ENCODE measurements around the gene SGSH.

SGSH gene

DNA sequence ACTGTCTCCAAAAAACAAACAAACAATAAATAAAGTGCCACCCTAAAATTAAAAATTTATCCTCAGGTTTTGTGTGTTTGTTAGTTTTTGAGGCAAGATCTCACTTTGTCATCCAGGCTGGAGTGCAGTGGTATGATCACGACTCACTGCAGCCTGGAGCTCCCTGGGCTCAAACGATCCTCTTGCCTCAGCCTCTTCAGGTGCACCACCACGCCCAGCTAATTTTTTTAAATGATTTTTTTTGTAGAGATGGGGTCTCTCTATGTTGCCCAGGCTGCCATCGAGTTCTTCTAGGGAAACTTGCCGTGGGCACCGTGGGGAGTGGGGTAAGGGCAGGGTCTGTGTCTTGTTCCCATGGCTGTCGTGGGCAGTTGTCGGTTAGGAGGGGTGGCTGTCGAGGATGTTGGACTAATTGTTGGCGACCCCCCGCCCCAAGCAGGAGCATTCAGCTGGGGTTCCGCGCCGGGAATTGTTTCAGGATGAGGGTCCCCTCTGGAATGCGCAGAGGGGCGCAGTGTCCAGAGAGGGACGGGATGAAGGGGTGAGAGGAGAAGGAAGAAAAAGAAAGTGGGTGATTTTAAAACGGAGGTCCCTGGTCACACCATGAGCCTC is 39.4 kb upstream of the SGSH start:
- TF ChIP-seq, protein P1, sequence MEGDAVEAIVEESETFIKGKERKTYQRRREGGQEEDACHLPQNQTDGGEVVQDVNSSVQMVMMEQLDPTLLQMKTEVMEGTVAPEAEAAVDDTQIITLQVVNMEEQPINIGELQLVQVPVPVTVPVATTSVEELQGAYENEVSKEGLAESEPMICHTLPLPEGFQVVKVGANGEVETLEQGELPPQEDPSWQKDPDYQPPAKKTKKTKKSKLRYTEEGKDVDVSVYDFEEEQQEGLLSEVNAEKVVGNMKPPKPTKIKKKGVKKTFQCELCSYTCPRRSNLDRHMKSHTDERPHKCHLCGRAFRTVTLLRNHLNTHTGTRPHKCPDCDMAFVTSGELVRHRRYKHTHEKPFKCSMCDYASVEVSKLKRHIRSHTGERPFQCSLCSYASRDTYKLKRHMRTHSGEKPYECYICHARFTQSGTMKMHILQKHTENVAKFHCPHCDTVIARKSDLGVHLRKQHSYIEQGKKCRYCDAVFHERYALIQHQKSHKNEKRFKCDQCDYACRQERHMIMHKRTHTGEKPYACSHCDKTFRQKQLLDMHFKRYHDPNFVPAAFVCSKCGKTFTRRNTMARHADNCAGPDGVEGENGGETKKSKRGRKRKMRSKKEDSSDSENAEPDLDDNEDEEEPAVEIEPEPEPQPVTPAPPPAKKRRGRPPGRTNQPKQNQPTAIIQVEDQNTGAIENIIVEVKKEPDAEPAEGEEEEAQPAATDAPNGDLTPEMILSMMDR (IDR thresholded peaks at IDR 0.05) = no peak

DNA sequence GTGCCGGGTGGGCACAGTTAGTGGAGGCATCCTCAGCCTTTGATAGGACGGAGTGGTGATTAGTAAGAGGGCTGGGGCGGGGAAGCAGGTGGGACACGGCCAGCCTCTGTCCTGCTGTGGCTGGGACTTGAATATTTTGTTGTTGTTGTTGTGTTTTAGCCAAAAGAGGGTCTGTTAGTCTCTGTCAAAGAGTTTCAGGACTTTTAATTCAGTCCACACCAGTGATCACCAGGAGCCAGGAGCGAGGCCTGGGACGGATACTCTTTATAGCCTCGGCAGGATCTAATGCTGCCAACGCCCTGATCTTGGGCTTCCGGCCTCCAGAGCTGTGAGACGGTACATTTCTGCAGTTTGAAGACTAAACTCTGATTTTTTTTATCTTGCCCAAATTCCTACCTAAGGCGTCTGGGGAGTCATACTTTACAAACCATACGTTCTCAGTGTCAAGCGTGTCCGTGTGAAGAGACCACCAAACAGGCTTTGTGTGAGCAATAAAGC is 37.6 kb upstream of the SGSH start:
- TF ChIP-seq, protein P1 (IDR thresholded peaks at IDR 0.05) = no peak

DNA sequence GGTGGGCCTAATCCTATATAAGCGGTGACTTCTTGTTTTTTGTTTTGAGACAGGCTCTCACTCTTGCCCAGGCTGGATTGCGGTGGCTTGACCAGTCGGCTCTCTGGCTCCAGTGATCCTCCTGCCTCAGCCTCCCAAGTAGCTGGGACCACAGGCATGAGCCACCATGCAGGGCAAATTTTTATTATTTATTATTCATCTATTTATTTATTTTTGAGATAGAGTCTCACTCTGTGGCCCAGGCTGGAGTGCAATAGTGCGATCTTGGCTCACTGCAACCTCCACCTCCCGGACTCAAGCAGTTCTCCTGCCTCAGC is 35.9 kb upstream of the SGSH start:
- TF ChIP-seq, protein P1 (IDR thresholded peaks at IDR 0.05) = no peak

DNA sequence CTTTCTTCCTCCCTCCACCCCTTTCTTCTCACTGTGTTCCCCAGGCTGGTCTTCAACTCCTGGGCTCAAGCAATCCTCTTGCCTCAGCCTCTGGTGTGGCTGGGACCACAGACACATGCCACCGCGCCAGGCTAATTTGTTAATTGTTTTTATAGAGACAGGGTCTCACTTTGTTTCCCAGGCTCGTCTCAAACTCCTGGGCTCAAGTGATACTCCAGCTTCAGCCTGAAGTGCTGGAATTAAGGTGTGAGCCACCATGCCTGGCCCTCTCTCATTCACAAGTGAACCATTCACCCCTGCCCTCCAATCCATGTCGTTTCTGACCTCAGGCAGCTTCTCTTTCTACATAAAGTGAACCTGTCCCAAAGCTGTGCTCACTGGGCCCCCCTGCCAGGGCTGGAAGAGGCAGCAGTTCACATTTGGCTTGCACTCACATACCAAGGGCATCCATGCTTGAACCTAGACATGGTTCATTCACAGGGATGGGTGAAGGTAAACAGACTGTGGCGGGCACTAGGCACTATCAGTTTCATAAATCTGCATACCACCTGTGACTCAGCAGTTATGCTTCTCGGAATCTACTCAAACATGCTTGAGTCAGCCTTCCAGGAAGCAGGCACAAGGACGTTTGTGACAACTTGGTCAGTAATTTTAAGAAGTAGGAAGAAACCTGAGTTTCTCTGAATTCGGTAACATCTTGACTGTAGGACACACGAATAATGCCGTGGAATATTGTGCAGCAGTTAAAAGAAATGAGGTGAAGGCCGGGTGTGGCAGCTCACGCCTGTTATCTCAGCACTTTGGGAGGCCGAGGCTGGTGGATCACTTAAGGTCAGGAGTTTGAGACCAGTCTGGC is 34.5 kb upstream of the SGSH start:
- TF ChIP-seq, protein P1 (IDR thresholded peaks at IDR 0.05) = no peak

DNA sequence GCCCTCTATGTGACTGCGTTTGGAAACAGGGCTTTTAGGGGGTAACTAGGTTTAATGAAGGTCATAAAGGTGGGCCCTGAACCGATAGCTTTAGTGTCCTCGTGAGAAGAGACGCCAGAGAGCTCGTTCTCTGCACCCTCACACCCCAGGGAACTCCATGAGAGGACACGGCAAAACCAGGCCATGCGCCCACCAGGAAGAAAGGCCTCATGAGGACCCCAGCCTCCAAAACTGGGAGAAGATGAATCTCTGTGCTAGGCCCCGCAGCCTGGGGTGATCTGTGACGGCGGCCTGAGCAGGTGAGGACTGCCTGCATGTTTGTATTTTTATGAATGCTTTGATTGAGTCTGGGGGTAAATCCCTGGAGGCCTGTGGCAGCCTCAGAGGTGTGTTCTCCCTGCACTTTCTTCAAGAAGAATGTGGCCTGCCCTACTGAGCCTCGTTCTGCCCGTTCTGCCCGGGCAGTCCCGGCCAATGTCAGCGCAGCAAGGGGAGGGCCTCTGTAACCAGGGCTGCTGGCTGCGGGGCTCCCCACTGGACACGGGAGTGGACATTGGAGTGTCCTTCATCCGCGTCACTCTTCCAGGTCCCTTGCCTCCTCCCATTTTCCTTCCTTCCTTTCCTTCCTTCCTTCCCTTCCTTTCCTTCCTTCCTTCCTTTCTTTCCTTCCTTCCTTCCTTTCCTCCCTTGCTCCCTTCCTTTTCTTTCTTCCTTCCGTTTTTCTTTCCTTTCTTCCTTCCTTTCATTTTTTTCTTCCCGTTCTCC is 33.7 kb upstream of the SGSH start:
- TF ChIP-seq, protein P1 (IDR thresholded peaks at IDR 0.05) = no peak

DNA sequence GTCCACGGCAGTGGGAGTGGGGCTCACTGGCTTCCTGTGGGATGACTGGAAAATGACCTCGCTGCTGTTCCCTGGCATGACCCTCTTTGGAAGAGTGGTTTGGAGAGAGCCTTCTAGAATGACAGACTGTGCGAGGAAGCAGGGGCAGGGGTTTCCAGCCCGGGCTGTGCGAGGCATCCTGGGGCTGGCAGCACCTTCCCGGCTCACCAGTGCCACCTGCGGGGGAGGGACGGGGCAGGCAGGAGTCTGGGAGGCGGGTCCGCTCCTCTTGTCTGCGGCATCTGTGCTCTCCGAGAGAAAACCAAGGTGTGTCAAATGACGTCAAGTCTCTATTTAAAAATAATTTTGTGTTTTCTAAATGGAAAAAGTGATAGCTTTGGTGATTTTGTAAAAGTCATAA is 32.7 kb upstream of the SGSH start:
- TF ChIP-seq, protein P1 (IDR thresholded peaks at IDR 0.05) = peak; percentile 81

DNA sequence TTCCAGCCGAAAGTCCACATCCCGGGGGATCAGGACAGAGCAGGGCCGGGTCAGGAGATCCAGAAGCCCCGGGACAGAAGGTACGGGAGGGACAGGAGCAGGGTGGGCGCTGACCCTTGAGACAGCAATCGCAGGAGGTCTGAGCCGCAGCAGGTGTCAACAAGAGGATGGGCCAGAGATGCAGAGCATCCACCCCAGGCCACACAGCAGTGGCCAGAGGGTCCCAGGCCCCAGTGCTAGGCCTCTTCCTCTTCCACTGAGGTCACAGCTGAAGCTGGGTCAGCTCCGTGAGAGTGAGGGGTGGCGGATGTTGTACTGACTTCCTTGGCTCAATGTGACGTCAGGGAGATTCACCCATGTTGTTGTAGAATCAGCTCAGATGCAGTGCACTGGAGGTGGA is 31.8 kb upstream of the SGSH start:
- TF ChIP-seq, protein P1 (IDR thresholded peaks at IDR 0.05) = no peak

Data from LNCAP (cell line).